NCI-H748 treated with DMSO at 0.1 percent for 48 hours (cell line): ENCODE results near the gene APOBEC2.
A peak's percentile ranks its signal among the peaks of the same experiment; 100 is the strongest.

Experiments
- DNase-seq: peaks from one replicate; lab custom pipeline; 2025; lab: John Stamatoyannopoulos, UW

Gene APOBEC2

GRCh38 chr6:41037107-41037900 lies 15.7 kb upstream of the APOBEC2 start:
- DNase-seq, result no peak

DNA sequence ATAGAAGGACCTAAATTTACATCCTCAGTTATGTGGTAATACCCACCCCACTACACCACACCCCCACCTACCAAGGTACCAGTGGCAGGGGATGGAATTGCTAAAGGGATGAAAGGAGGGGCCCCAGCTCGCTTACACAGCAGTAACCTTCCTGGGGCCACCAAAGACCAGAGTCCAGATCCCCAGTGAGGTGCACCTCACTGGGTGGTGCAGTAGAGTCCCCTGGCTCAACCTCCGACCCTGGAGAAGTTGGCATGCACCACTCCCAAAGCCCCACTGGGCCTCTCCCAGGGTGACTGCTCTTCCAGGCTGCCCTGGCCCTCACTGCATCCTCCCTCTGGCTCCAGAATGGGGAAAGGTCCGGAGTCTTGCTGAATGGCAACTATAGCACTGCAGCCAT lies 14.8 kb upstream of the APOBEC2 start:
- no peak for DNase-seq

GRCh38 chr6:41039060-41039998 lies 13.7 kb upstream of the APOBEC2 start, which contains the start of gene UNC5CL:
TSS of gene UNC5CL (minus strand) at chr6:41039221. CDS start at chr6:41035074, 4,147 bp downstream.
- peak; percentile 11 for DNase-seq

GRCh38 chr6:41040101-41040939 lies 12.7 kb upstream of the APOBEC2 start:
- DNase-seq, result no peak

- no peak for DNase-seq
These were observed 12.0 kb upstream of the APOBEC2 start for GRCh38 chr6:41040940-41041536.

DNA sequence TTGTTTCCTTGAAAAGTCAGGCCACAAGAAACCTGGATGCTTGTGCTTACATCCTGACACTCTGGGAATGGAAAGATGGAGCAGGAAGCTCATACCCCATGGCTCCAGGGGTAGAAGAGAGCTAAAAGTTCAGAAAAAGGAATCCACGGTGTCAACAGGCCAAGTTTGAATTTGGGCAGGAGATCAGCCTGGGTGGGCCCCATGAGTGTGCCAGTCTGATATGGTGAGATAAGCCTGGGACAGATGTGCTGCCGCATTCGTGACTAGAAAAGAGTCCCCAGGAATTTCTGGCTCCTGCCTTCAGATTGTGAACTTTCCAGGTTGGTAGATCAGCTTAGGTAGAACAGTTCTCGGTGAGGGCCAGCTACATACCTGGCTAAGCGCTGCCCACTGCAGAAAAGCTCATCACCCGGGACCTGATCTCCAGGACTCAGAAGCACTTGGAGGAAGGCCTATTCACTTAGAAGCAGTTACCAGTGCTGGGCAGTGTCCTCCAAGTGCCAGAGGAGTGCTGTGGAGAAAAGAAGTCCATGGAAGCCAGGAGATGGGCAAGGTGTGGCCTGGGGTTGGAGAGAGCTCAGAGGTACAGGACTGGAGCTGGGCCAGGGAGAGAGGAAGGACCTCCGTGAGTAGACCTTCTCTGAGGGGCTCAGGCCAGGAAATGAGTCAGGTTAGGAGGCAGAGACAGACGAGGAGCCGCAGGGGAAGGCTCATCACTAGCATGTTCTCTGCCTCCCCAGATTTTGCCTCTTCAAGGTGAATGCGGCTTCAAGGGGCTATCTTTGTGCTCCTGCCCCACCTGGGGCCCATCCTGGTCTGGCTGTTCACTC lies 10.6 kb upstream of the APOBEC2 start, which contains the start of gene TSPO2:
Gene TSPO2 (plus strand): TSS at position 242 of the 830 bp plus-strand sequence. CDS start 519 bp downstream, at position 761.
- no peak for DNase-seq

- no peak for DNase-seq
These were observed 9.9 kb upstream of the APOBEC2 start for GRCh38 chr6:41043151-41043550.

DNA sequence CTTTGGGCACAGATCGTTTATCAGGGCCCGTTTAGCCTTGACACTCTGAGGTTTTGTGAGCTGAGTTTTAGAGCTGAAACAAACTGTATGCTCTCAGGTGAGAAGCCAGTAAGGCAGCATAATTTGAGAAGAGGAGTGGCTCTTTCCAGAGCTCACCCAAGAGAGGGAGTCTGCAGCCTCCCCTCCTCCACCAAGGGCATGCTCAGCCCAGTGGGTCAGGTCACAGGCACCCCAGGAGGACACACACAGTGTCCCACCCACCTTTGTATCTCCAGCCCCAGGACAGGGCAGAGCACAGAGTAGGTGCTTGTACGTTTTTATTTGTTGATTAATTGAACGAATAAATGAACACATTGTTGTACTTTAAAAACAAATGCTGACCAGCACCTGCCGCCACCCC lies 7.3 kb upstream of the APOBEC2 start:
- no peak for DNase-seq

DNA sequence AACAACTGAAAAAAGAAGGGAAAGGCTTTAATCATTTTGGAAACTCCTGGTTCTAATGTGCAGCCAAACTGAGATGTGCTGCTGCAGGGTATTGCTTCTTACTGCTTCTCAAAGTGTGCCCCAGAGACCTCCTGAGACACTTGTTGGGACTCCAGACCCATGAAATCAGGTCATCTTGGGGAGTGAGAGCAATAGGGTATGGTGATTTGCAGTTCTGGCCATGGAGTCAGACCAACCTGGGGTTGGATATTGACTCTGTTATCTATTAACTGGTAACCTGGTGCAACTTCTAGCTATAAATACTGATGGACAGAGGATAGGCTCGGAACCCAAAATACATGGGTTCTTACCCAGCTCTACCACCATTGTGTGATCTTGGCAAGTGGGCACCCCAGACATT lies 6.9 kb upstream of the APOBEC2 start:
- DNase-seq, result no peak

DNA sequence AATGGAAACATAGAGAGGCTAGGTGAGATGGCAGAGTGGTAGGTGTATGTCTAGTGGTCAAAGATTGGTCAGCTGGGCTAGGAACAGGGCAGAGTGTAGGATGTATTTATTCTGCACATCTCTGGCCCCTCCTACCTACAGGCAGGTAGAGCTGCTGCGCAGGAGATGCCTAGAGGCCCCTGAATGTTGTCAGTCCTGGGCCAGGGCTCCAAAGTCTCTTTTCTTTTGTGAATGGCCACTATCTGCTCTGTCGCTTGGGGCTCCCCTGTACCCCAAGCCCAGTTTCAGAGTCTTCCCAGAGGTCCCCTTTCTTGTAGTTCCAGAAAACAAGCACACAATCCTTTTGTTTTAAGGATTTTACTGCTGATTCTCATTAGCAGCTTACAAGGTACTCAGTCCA lies 5.7 kb upstream of the APOBEC2 start:
- DNase-seq, result no peak

DNA sequence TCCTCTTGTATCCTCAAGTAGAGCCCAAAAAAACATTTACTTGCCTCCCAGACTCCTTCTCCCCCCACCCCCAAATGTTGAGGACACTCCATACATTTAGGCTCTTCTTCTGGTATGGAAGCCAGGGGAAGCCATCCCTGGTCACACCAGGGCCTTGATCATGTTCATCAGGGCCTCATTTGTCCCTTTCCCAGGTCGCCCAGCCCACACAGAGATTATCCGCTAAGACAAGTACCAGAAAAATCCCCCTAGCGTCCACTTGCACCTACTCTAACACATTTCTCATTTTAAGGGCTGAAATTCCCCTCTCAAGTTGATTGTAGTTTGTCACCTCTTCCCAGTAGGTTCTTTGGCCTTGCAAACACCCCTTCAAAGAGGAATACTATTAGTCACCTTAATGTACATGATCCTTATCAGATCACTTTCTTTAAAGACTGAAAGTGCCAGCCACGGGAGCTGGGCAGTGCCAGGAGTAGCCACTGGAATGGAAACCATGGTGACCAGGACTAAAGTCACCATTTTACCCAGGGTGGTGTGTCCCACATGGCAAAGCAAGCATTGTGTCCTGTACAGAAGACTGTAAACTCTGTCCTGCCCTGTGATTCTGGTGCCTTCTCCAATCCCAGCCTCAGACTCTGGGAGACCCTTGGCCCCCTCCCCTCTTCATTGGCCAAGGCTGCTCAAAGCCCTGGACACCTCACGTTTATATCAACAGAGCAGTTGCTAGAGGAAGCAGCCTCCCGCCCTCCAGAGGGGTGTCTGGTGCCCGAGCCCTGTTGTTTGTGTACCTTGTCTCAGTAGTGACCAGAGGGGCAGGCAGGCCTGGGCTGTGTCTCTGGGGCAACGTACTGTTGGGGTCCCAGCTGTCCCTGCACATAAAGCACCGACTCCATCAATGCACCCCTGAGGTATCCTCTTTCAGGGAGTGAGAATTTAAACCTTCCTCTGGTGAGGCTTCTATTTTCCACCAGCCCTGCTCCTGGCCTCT lies 5.0 kb upstream of the APOBEC2 start:
- no peak for DNase-seq

DNA sequence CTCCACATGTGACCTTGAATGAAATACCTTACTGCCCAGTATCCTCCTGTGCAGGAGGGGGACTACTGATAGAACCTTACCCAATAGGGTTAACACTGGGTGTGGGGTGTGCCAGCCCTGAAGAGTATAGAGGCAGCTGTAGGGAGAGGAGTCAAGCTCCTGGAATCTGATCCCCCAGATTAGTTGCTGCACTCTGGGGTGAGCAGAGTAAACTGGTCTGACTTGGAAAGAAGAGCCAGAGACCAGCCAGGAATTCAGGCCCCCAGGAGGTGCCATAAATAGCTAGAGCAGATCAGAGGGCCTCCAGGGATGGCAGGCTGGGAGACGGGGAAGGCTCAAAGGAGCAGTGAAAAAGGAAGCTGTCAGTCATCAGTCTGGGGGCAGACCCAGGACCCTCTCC lies 3.5 kb upstream of the APOBEC2 start:
- no peak for DNase-seq

GRCh38 chr6:41049955-41050354 lies 3.0 kb upstream of the APOBEC2 start:
- no peak for DNase-seq

GRCh38 chr6:41050536-41050935 lies 2.5 kb upstream of the APOBEC2 start:
- no peak for DNase-seq

GRCh38 chr6:41051873-41052272 lies 1.1 kb upstream of the APOBEC2 start:
- peak; percentile 67 for DNase-seq

- no peak for DNase-seq
These were observed 1.5 kb downstream of the APOBEC2 start for GRCh38 chr6:41054511-41054910.

- no peak for DNase-seq
These were observed 2.1 kb downstream of the APOBEC2 start for GRCh38 chr6:41055149-41055548.

GRCh38 chr6:41056768-41057490 lies 3.9 kb downstream of the APOBEC2 start:
- no peak for DNase-seq

GRCh38 chr6:41058783-41059181 lies 5.8 kb downstream of the APOBEC2 start:
- no peak for DNase-seq
